ENCODE results near the gene VSTM4. TPM values are rescaled to one million over a fixed set of nuclear protein-coding genes. Genes with fewer than 3 reads are reported as not detected.

The VSTM4 gene
- total and polyA plus RNA-seq, 3 experiments from 2014 or later = 0.07 to 0.09 TPM; not detected in 1

DNA sequence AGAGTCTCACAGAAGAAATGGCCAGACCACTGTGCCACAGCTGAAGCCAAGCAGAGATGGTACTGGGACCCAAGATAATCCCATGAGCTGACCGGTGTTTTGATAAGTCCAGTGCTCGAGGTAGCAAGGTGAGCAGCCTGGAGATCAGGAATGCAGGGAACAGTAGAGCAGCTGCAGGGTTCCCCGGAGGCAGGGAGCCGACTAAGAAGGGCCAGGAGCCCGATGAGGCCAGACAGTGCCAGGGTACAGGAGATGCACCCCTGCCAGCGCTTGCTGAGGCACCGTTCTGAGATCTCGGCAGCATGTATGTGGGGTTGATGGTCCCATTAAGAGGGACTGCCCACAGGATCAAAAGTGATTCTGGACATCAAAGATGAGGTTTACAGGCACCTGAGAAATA lies 47.1 kb downstream of the VSTM4 start:
- ChIA-PET CTCF (no interaction called here), POLR2A (no interaction called here)
- Histone ChIP-seq H3K36me3 (ENCODE audit: insufficient read depth, low read length) (no peaks in the 10 kb centered on the region), H3K4me1 (ENCODE audit: insufficient read depth, low read length) (no peaks in the 10 kb centered on the region), H3K27ac (ENCODE audit: low read depth, low read length) (no peak overlapping the region), H3K9me3 (ENCODE audit: low read length) (no peaks in the 10 kb centered on the region), H3K4me3 (ENCODE audit: low read length) (no peak overlapping the region), H3K27me3 (ENCODE audit: insufficient read depth, low read length, poor library complexity, severe bottlenecking) (no peaks in the 10 kb centered on the region)
- DNase-seq = no peak
- peaks cover 0 to 8% (median 3%) of the 10 kb centered on the region in 5 donors for H3K9me3 Mint-ChIP-seq
- H3K27ac Mint-ChIP-seq = no peak overlapping the region
- peaks cover 0 to 17% of the 10 kb centered on the region in 2 donors for H3K27me3 Mint-ChIP-seq
- H3K36me3 Mint-ChIP-seq = peaks cover 0 to 7% (median 0%) of the 10 kb centered on the region in 3 donors
- peaks cover 0 to 3% (median 0%) of the 10 kb centered on the region in 3 donors for H3K4me1 Mint-ChIP-seq
- H3K4me3 Mint-ChIP-seq = peak overlapping the region in 1 of 7 donors; percentile 33

GRCh38 chr10:49066944-49067730 lies 48.2 kb downstream of the VSTM4 start:
- CTCF ChIA-PET = no interaction called here
- no peak overlapping the region for H3K4me3 ChIP-seq (ENCODE audit: low read length)
- no peak overlapping the region for H3K27ac ChIP-seq (ENCODE audit: low read depth, low read length)
- H3K4me3 Mint-ChIP-seq = no peak overlapping the region
- peaks cover 7 to 15% (median 10%) of the 10 kb centered on the region in 5 donors for H3K9me3 Mint-ChIP-seq
- DNase-seq = no peak
- H3K4me1 Mint-ChIP-seq = no peaks in the 10 kb centered on the region
- no peaks in the 10 kb centered on the region for H3K4me1 ChIP-seq (ENCODE audit: insufficient read depth, low read length)
- H3K36me3 ChIP-seq (ENCODE audit: insufficient read depth, low read length) = no peaks in the 10 kb centered on the region
- no peak overlapping the region for H3K27ac Mint-ChIP-seq
- no peaks in the 10 kb centered on the region for H3K27me3 ChIP-seq (ENCODE audit: insufficient read depth, low read length, poor library complexity, severe bottlenecking)
- POLR2A ChIA-PET = no interaction called here
- H3K36me3 Mint-ChIP-seq = peaks cover 0 to 14% (median 0%) of the 10 kb centered on the region in 3 donors
- H3K9me3 ChIP-seq (ENCODE audit: low read length) = no peaks in the 10 kb centered on the region
- peaks cover 0 to 17% of the 10 kb centered on the region in 2 donors for H3K27me3 Mint-ChIP-seq

DNA sequence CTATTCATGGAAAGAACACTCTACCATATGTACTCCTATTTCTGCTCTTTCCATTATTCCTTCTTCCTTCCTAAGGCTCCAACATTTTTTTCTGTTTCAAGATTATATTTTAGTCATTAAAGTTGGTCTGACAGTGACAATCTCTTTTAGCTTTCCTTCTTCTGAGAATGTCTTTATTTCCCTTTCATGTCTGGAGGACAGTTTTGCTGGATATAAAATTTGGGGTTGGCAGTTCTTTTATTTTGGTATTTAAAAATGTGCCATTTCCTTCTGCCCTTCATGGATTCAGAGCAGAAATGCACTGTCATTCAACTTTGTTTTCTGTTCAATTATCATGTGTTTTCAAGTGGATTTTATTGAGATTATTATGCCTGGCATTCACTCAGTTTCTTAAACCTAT lies 53.1 kb downstream of the VSTM4 start:
- ChIA-PET POLR2A (no interaction called here), CTCF (no interaction called here)
- no peak for DNase-seq
- Histone ChIP-seq H3K27ac (ENCODE audit: low read depth, low read length) (no peak overlapping the region), H3K4me3 (ENCODE audit: low read length) (no peak overlapping the region), H3K4me1 (ENCODE audit: insufficient read depth, low read length) (no peaks in the 10 kb centered on the region), H3K36me3 (ENCODE audit: insufficient read depth, low read length) (no peaks in the 10 kb centered on the region), H3K9me3 (ENCODE audit: low read length) (no peaks in the 10 kb centered on the region), H3K27me3 (ENCODE audit: insufficient read depth, low read length, poor library complexity, severe bottlenecking) (no peaks in the 10 kb centered on the region)
- Mint-ChIP-seq H3K9me3 (peaks cover 13 to 28% (median 21%) of the 10 kb centered on the region in 5 donors), H3K4me1 (no peaks in the 10 kb centered on the region), H3K27me3 (peaks cover 2 to 19% of the 10 kb centered on the region in 2 donors), H3K36me3 (peaks cover 0 to 18% (median 0%) of the 10 kb centered on the region in 3 donors), H3K27ac (no peak overlapping the region), H3K4me3 (no peak overlapping the region)

DNA sequence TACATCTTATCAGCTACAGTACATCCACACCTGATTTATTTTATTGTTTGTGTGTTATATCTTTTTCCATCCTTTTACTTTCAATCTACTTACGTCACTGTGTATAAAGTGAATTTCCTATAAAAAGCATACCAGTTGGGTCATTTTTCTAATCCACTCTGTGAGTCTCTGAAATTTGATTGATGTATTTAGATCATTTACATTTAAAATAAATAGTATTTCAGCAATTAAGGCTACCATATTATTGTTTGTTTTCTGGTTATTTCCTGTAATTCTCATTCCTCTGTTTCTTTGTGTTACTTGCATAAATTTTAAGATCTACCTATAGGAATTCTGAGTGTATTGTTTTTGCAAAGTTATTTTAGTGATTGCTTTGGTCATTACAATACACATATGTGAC lies 53.7 kb downstream of the VSTM4 start:
- Histone ChIP-seq H3K9me3 (ENCODE audit: low read length) (no peaks in the 10 kb centered on the region), H3K36me3 (ENCODE audit: insufficient read depth, low read length) (no peaks in the 10 kb centered on the region), H3K4me1 (ENCODE audit: insufficient read depth, low read length) (no peaks in the 10 kb centered on the region), H3K4me3 (ENCODE audit: low read length) (no peak overlapping the region), H3K27ac (ENCODE audit: low read depth, low read length) (no peak overlapping the region), H3K27me3 (ENCODE audit: insufficient read depth, low read length, poor library complexity, severe bottlenecking) (no peaks in the 10 kb centered on the region)
- Mint-ChIP-seq H3K4me3 (no peak overlapping the region), H3K27me3 (peaks cover 2 to 21% of the 10 kb centered on the region in 2 donors), H3K27ac (no peak overlapping the region), H3K4me1 (no peaks in the 10 kb centered on the region), H3K36me3 (peaks cover 0 to 18% (median 0%) of the 10 kb centered on the region in 3 donors), H3K9me3 (peaks cover 13 to 28% (median 21%) of the 10 kb centered on the region in 5 donors)
- no peak for DNase-seq
- ChIA-PET POLR2A (no interaction called here), CTCF (no interaction called here)

GRCh38 chr10:49058463-49059255 lies 56.7 kb downstream of the VSTM4 start:
- H3K27me3 Mint-ChIP-seq = peaks cover 2 to 7% of the 10 kb centered on the region in 2 donors
- DNase-seq = no peak
- Histone ChIP-seq H3K27me3 (ENCODE audit: insufficient read depth, low read length, poor library complexity, severe bottlenecking) (no peaks in the 10 kb centered on the region), H3K36me3 (ENCODE audit: insufficient read depth, low read length) (no peaks in the 10 kb centered on the region), H3K9me3 (ENCODE audit: low read length) (no peaks in the 10 kb centered on the region), H3K27ac (ENCODE audit: low read depth, low read length) (no peak overlapping the region), H3K4me3 (ENCODE audit: low read length) (no peak overlapping the region), H3K4me1 (ENCODE audit: insufficient read depth, low read length) (no peaks in the 10 kb centered on the region)
- H3K4me3 Mint-ChIP-seq = no peak overlapping the region
- H3K4me1 Mint-ChIP-seq = no peaks in the 10 kb centered on the region
- ChIA-PET CTCF (no interaction called here), POLR2A (no interaction called here)
- H3K27ac Mint-ChIP-seq = peak overlapping the region in 1 of 8 donors; percentile 63
- peaks cover 0 to 15% (median 0%) of the 10 kb centered on the region in 3 donors for H3K36me3 Mint-ChIP-seq
- peaks cover 17 to 25% (median 21%) of the 10 kb centered on the region in 5 donors for H3K9me3 Mint-ChIP-seq

DNA sequence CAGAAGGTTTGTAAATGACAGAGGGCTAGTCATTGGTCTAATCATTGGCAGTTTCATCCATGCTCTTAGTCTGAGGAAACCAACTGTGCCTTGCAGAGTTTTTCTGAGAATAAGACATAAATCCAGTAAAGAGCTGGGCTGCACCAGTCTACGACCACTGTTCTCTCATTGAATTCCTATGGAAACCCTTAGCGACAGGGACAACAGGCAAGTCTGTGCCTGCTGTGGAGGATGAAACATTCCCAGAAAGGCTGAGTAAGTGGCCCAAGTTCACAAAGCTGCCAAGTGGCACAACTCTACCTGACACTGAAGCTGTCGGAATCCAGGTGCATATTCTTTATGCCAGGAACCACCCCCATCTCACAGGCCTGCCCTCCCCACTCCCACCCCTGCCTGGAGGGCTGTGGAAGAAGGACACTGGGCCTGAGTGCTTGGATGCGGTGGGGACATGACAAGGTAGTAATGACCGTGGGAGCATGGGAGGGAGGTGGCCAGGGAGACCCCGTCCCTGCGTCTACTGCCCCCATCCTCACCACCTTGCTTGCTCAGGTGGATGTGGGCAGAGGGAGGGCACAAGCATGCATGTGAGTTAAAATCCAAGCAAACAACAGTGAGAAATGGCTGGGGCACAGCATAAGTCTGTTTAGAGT lies 58.0 kb downstream of the VSTM4 start:
- Histone ChIP-seq H3K27ac (ENCODE audit: low read depth, low read length) (no peak overlapping the region), H3K36me3 (ENCODE audit: insufficient read depth, low read length) (no peaks in the 10 kb centered on the region), H3K4me3 (ENCODE audit: low read length) (no peak overlapping the region), H3K27me3 (ENCODE audit: insufficient read depth, low read length, poor library complexity, severe bottlenecking) (no peaks in the 10 kb centered on the region), H3K4me1 (ENCODE audit: insufficient read depth, low read length) (no peaks in the 10 kb centered on the region), H3K9me3 (ENCODE audit: low read length) (no peaks in the 10 kb centered on the region)
- peaks cover 0 to 6% (median 0%) of the 10 kb centered on the region in 3 donors for H3K36me3 Mint-ChIP-seq
- peaks cover 2 to 7% of the 10 kb centered on the region in 2 donors for H3K27me3 Mint-ChIP-seq
- no peak overlapping the region for H3K27ac Mint-ChIP-seq
- no peak for DNase-seq
- no peaks in the 10 kb centered on the region for H3K4me1 Mint-ChIP-seq
- H3K4me3 Mint-ChIP-seq = no peak overlapping the region
- H3K9me3 Mint-ChIP-seq = peaks cover 9 to 16% (median 12%) of the 10 kb centered on the region in 5 donors
- ChIA-PET CTCF (no interaction called here), POLR2A (no interaction called here)

GRCh38 chr10:49056356-49056755 lies 59.0 kb downstream of the VSTM4 start:
- Mint-ChIP-seq H3K27me3 (peaks cover 2 to 7% of the 10 kb centered on the region in 2 donors), H3K36me3 (peaks cover 0 to 3% (median 0%) of the 10 kb centered on the region in 3 donors), H3K27ac (no peak overlapping the region), H3K9me3 (peaks cover 4 to 10% (median 6%) of the 10 kb centered on the region in 5 donors), H3K4me1 (no peaks in the 10 kb centered on the region), H3K4me3 (no peak overlapping the region)
- no peak overlapping the region for H3K4me3 ChIP-seq (ENCODE audit: low read length)
- H3K9me3 ChIP-seq (ENCODE audit: low read length) = no peaks in the 10 kb centered on the region
- POLR2A ChIA-PET = no interaction called here
- H3K27ac ChIP-seq (ENCODE audit: low read depth, low read length) = no peak overlapping the region
- no peak for DNase-seq
- H3K36me3 ChIP-seq (ENCODE audit: insufficient read depth, low read length) = no peaks in the 10 kb centered on the region
- CTCF ChIA-PET = no interaction called here
- H3K4me1 ChIP-seq (ENCODE audit: insufficient read depth, low read length) = no peaks in the 10 kb centered on the region
- H3K27me3 ChIP-seq (ENCODE audit: insufficient read depth, low read length, poor library complexity, severe bottlenecking) = no peaks in the 10 kb centered on the region

Measured in CD8-positive, alpha-beta memory T cell (primary cell).